Measurements from ENCODE around the gene SMIM1. TPM values are rescaled to one million over a fixed set of nuclear protein-coding genes. Genes with fewer than 3 reads are reported as not detected.

Gene SMIM1
- total RNA-seq, 1 experiment from 2014 or later, result 5.5 TPM

GRCh38 chr1:3771108-3772026 is 1.2 kb upstream of the SMIM1 start:
- H3K4me2 ChIP-seq (ENCODE audit: low read length), result peak overlapping the region; percentile 87
- H3K9me3 ChIP-seq (ENCODE audit: control insufficient read depth in 1 of 2, insufficient read depth in 1 of 2, low read depth in 1 of 2, low read length in 2 of 2), result no peaks in the 10 kb centered on the region
- TF ChIP-seq CBX3 (IDR thresholded peaks at IDR 0.05; ENCODE audit: low read depth), result no peak
- TF ChIP-seq YY1 (IDR thresholded peaks at IDR 0.05; ENCODE audit: extremely low read depth, insufficient replicate concordance, low read depth, low read length), result no peak
- no peak for TF ChIP-seq MAX (IDR thresholded peaks at IDR 0.05)
- no peaks in the 10 kb centered on the region for H3K79me2 ChIP-seq (ENCODE audit: insufficient read depth, low read length)
- peak overlapping the region; percentile 64 for H3K9ac ChIP-seq (ENCODE audit: low read length)
- peak overlapping the region; percentile 69; the same call in 1 of the 2 replicates for H3K27ac ChIP-seq (ENCODE audit: low read depth, low read length)
- no peaks in the 10 kb centered on the region for H4K20me1 ChIP-seq (ENCODE audit: insufficient read depth)
- H3K4me1 ChIP-seq (ENCODE audit: control insufficient read depth in 1 of 2, insufficient read depth in 2 of 2, low read length in 2 of 2), result peaks cover 29 to 39% of the 10 kb centered on the region in 2 experiments
- no TSS peak for BruUV-seq (replicated peaks)
- peak overlapping the region; percentile 49 to 60 for H3K4me3 ChIP-seq (replicated peaks in 1 of 2; ENCODE audit: low read depth in 1 of 2, low read length in 2 of 2)
- POLR2A ChIA-PET, result no interaction called here
- RAD21 ChIA-PET (ENCODE audit: low non-redundant PET in 1 of 2, low total read pairs in 2 of 2, uncharacterized antibody in 2 of 2, unreplicated experiment in 2 of 2), result no interaction called here
- H3K27me3 ChIP-seq (ENCODE audit: insufficient read depth, low read length), result no peaks in the 10 kb centered on the region
- no peaks in the 10 kb centered on the region for H3K9me2 ChIP-seq (ENCODE audit: insufficient read depth)
- intact Hi-C loops (cut with micrococcal nuclease), result no loop called here
- ATAC-seq (no peak), DNase-seq (ENCODE audit: low read depth, low spot score) (no peak)
- CTCF ChIA-PET, result no interaction called here
- H2AFZ ChIP-seq (ENCODE audit: low read depth, low read length, poor library complexity, severe bottlenecking), result no peak overlapping the region
- H3K36me3 ChIP-seq (ENCODE audit: control insufficient read depth in 1 of 2, insufficient read depth in 2 of 2, low read length in 2 of 2), result no peaks in the 10 kb centered on the region

GRCh38 chr1:3772027-3772714 is 378 bp upstream of the SMIM1 start:
- peak; percentile 65 for DNase-seq (ENCODE audit: low read depth, low spot score)
- Histone ChIP-seq H4K20me1 (ENCODE audit: insufficient read depth) (no peaks in the 10 kb centered on the region), H3K79me2 (ENCODE audit: insufficient read depth, low read length) (no peaks in the 10 kb centered on the region), H2AFZ (ENCODE audit: low read depth, low read length, poor library complexity, severe bottlenecking) (no peak overlapping the region), H3K9me3 (ENCODE audit: control insufficient read depth in 1 of 2, insufficient read depth in 1 of 2, low read depth in 1 of 2, low read length in 2 of 2) (no peaks in the 10 kb centered on the region), H3K4me3 (replicated peaks in 1 of 2; ENCODE audit: low read depth in 1 of 2, low read length in 2 of 2) (peak overlapping the region; percentile 52 to 67), H3K9me2 (ENCODE audit: insufficient read depth) (no peaks in the 10 kb centered on the region), H3K4me1 (ENCODE audit: control insufficient read depth in 1 of 2, insufficient read depth in 2 of 2, low read length in 2 of 2) (peaks cover 31 to 44% of the 10 kb centered on the region in 2 experiments), H3K4me2 (ENCODE audit: low read length) (peak overlapping the region; percentile 87), H3K27ac (ENCODE audit: low read depth, low read length) (peak overlapping the region; percentile 69; the same call in 1 of the 2 replicates), H3K36me3 (ENCODE audit: control insufficient read depth in 1 of 2, insufficient read depth in 2 of 2, low read length in 2 of 2) (no peaks in the 10 kb centered on the region), H3K27me3 (ENCODE audit: insufficient read depth, low read length) (no peaks in the 10 kb centered on the region), H3K9ac (ENCODE audit: low read length) (peak overlapping the region; percentile 64)
- ChIA-PET POLR2A (no interaction called here), RAD21 (ENCODE audit: low non-redundant PET in 1 of 2, low total read pairs in 2 of 2, uncharacterized antibody in 2 of 2, unreplicated experiment in 2 of 2) (no interaction called here), CTCF (no interaction called here)
- peak; percentile 82 for ATAC-seq
- intact Hi-C loops (cut with micrococcal nuclease), result no loop called here
- no TSS peak for BruUV-seq (replicated peaks)
- TF ChIP-seq ELF1 (IDR thresholded peaks at IDR 0.05; ENCODE audit: borderline replicate concordance, low read depth), result no peak
- no peak for TF ChIP-seq REST (IDR thresholded peaks at IDR 0.05; ENCODE audit: low read depth)
- TF ChIP-seq JUND (IDR thresholded peaks at IDR 0.05), result no peak
- TF ChIP-seq FOSL1 (IDR thresholded peaks at IDR 0.05; ENCODE audit: low read depth), result no peak
- no peak for TF ChIP-seq SRF (IDR thresholded peaks at IDR 0.05; ENCODE audit: low read depth)
- no peak for TF ChIP-seq ZNF274 (IDR thresholded peaks at IDR 0.05; ENCODE audit: low read depth, low read length)
- TF ChIP-seq EZH2 (IDR thresholded peaks at IDR 0.05), result no peak
- no peak for TF ChIP-seq YY1 (IDR thresholded peaks at IDR 0.05; ENCODE audit: extremely low read depth, insufficient replicate concordance, low read depth, low read length)
- TF ChIP-seq ZBTB33 (IDR thresholded peaks at IDR 0.05; ENCODE audit: extremely low read depth, insufficient replicate concordance, low read length), result no peak
- TF ChIP-seq SP1 (IDR thresholded peaks at IDR 0.05; ENCODE audit: low read depth), result no peak
